Lower lobe of right lung (tissue), 2 donors: Measurements from ENCODE around the gene SH3RF3. TPM values are rescaled to one million over a fixed set of nuclear protein-coding genes. Genes with fewer than 3 reads are reported as not detected.

Experiments used
- ATAC-seq, 2 donors: fragments of 200-7000 bp; cut with Tn5 transposase; one replicate each; pipeline ENCODE4 v1.9.1; 2020 to 2022; ENCODE audit warnings: mild to moderate bottlenecking in 2 of 2, moderate library complexity in 2 of 2
- DNase-seq: peaks from one replicate; pipeline ENCODE4 v3.0.0-alpha.2; 2020
- H3K27ac ChIP-seq: fragments of 200-600 bp; one replicate; pipeline ENCODE4 v1.8.0; 2022
- H3K27me3 ChIP-seq: fragments of 200-600 bp; one replicate; pipeline ENCODE4 v1.8.0; 2022; ENCODE audit warnings: low read depth
- H3K36me3 ChIP-seq: fragments of 200-600 bp; one replicate; pipeline ENCODE4 v1.8.0; 2022; ENCODE audit warnings: mild to moderate bottlenecking
- H3K4me1 ChIP-seq: fragments of 200-600 bp; one replicate; pipeline ENCODE4 v1.8.0; 2022
- H3K4me3 ChIP-seq: fragments of 200-600 bp; one replicate; pipeline ENCODE4 v1.8.0; 2022; ENCODE audit warnings: mild to moderate bottlenecking
- H3K9me3 ChIP-seq: fragments of 200-600 bp; one replicate; pipeline ENCODE4 v1.8.0; 2022
- intact Hi-C: fragments of 100-400 bp; cut with DNase I; formaldehyde crosslinking; loops from one replicate; pipeline ENCODE4 v1.11.0; 2022
- total RNA-seq: library from RNA; stranded (reverse); fragmentation: NEBNext Ultra II Directional; extraction: Animal tissue kit (Norgen Biotek cat#: 25700); gene quantifications from one replicate; pipeline ENCODE4 v1.2.1, GENCODE V29; 2021
- TF ChIP-seq, protein P1 (sequence below): fragments of 200-600 bp; IDR thresholded peaks from one replicate; pipeline ENCODE4 v1.8.0; 2022; ENCODE audit warnings: antibody characterized with exemption, mild to moderate bottlenecking
- donor health status: DM: no; HTN: yes; CAD: no; lungs with severe emphysema.

Gene SH3RF3
- total RNA-seq, 1 donor from 2014 or later: 5.7 TPM

DNA sequence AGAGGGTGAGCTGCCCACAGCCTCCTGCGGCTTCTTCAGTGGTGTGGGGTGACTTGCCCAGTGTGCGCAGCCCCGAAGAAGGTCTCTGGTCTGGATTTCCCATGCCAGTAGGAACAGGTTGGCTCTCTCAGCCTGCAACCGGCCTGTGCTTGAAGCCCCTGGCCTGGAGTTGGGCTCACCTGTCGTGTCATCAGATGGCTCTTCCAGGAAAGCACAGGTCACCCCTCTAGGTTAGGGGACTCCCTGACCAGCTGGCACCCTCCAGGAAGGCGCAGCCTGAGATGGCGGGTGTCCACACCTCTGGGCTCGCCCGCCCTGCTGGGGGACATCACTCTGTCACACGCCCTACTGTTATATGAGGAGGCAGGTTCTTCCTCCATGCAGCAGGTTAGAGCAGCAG, 304.9 kb downstream of the SH3RF3 start:
- ATAC-seq: no peak
- H3K4me3 ChIP-seq: no peak overlapping the region
- H3K4me1 ChIP-seq: peaks cover 10% of the 10 kb centered on the region
- intact Hi-C loops: no loop called here
- H3K27ac ChIP-seq: no peak overlapping the region
- DNase-seq: no peak
- TF ChIP-seq, protein P1, sequence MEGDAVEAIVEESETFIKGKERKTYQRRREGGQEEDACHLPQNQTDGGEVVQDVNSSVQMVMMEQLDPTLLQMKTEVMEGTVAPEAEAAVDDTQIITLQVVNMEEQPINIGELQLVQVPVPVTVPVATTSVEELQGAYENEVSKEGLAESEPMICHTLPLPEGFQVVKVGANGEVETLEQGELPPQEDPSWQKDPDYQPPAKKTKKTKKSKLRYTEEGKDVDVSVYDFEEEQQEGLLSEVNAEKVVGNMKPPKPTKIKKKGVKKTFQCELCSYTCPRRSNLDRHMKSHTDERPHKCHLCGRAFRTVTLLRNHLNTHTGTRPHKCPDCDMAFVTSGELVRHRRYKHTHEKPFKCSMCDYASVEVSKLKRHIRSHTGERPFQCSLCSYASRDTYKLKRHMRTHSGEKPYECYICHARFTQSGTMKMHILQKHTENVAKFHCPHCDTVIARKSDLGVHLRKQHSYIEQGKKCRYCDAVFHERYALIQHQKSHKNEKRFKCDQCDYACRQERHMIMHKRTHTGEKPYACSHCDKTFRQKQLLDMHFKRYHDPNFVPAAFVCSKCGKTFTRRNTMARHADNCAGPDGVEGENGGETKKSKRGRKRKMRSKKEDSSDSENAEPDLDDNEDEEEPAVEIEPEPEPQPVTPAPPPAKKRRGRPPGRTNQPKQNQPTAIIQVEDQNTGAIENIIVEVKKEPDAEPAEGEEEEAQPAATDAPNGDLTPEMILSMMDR: no peak
- H3K27me3 ChIP-seq: no peaks in the 10 kb centered on the region
- H3K9me3 ChIP-seq: no peaks in the 10 kb centered on the region
- H3K36me3 ChIP-seq: peaks cover 4% of the 10 kb centered on the region

DNA sequence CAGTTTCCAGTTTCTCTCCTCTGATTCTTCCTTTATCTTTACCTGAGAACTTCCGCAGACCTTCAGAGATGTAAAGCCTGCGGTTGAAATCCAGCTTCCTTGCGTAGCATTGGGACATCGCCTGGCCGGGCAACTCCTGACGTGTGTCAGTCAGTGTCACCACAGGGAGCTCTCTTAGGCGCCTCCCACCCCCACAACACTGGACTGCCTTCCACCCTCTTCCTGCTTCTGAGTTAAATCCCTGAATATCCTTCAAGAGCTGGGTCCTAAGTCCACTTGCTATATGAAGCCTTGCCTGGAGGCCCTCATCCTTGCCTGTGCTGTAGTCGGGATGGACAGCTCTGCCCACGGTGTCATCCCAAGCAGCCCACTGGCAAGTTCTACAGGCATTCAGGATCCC, 305.3 kb downstream of the SH3RF3 start:
- Histone ChIP-seq H3K27ac (no peak overlapping the region), H3K36me3 (peaks cover 4% of the 10 kb centered on the region), H3K27me3 (no peaks in the 10 kb centered on the region), H3K4me3 (no peak overlapping the region), H3K4me1 (peaks cover 10% of the 10 kb centered on the region), H3K9me3 (no peaks in the 10 kb centered on the region)
- TF ChIP-seq, protein P1: no peak
- ATAC-seq: no peak
- intact Hi-C loops: no loop called here
- no peak for DNase-seq

DNA sequence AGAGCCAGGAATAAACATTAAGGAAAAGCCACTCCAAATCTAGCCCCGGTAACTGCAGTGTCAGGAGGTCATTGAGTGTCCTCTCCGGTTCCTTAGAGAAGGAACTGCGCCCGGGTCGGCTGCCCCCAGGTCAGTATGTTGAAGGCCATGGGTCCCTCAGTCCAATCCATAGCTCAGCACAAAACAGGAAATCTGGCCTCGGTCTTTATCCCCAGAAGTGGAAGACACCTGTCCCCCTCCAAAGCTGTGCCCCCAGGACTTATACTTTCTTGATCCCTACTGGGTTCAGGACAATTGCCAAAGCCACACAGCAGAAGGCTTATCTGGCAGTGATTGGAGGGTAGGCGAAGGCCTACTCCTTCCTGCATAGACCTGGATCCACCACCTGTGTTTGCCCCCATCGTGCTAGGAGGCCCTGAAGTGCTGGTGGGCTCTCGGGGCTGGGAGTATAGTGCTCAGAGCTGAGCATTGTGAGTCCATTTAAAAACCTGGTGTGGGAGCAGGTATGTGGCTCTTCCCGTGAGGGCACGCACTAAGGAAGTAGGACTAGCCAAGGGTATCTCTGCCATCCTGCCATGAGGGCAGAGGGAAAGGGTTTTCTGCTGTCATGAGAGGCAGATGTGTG, 306.2 kb downstream of the SH3RF3 start:
- DNase-seq (no peak), ATAC-seq (no peak)
- H3K4me1 ChIP-seq: peaks cover 10% of the 10 kb centered on the region
- H3K27ac ChIP-seq: no peak overlapping the region
- intact Hi-C loops: no loop called here
- no peaks in the 10 kb centered on the region for H3K9me3 ChIP-seq
- no peaks in the 10 kb centered on the region for H3K27me3 ChIP-seq
- H3K4me3 ChIP-seq: no peak overlapping the region
- TF ChIP-seq, protein P1: no peak
- H3K36me3 ChIP-seq: peaks cover 4% of the 10 kb centered on the region

DNA sequence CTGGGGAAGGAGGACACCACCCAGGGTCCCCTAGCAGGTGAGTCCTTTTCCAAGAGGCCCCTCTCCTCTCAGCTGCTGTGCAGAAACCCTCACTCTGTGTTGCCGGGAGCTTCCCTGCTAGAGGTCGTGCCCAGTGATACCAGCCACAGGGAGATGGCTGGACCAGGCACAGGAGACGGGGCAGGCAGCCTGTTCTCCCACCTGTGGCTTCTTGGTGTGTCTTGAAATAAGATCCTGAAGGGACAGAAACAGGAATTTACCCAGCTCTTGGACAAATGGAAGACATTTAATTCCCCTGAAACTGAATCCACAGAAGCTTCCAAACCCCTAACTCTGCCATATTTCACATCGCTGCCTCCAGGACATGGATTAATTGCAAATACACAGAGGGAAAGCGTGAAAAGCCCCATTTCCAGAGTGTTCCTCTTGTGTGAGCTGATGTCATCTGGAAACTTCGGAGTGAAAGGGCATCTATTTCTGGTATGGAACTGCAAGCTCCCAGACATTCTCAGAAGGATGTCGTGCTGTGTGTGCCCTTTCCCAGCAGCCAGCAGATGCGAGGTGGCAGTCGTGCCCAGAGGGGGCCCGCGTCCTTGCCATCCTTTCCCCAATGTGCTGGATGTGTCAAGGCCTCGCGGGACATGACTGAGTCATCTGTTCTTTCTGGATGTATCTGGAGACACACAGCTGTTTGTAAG, 307.0 kb downstream of the SH3RF3 start:
- peak; percentile 39 for DNase-seq

DNA sequence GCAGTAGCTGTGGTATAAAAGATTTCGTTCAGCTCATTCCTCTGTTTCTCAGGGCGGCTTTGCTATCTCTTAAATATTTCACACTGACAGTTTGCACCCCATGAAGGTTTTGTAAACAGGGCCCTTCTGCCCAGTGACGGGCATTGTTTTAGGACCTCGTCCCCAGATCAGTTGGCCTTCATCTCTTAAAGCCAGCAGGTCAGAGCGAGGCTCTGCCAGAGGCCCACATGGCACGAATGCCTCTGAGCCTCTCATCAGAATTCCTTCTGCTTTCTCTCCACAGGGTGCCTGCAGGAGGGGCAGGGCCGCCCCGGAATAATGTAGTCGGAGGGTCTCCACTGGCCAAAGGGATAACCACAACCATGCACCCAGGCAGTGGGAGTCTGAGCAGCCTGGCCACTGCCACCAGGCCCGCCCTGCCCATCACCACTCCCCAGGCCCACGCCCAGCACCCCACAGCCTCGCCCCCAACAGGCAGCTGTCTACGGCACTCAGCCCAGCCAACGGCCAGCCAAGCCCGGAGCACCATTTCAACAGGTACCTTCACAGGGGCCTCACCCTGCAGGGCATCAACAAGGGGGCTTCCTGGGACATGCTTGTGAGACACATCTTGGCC, 307.7 kb downstream of the SH3RF3 start:
- TF ChIP-seq, protein P1: no peak
- Histone ChIP-seq H3K27me3 (no peaks in the 10 kb centered on the region), H3K27ac (peak overlapping the region; percentile 31), H3K36me3 (peaks cover 4% of the 10 kb centered on the region), H3K9me3 (peaks cover 2% of the 10 kb centered on the region), H3K4me3 (no peak overlapping the region), H3K4me1 (peaks cover 10% of the 10 kb centered on the region)
- intact Hi-C loops: no loop called here
- ATAC-seq (no peak), DNase-seq (peak; percentile 34)

More for the DNA sequence above, 307.0 kb downstream of the SH3RF3 start:
- Histone ChIP-seq H3K4me1 (peaks cover 10% of the 10 kb centered on the region), H3K9me3 (no peaks in the 10 kb centered on the region), H3K27me3 (no peaks in the 10 kb centered on the region), H3K27ac (no peak overlapping the region), H3K4me3 (no peak overlapping the region), H3K36me3 (peaks cover 4% of the 10 kb centered on the region)
- no peak for ATAC-seq
- intact Hi-C loops: no loop called here
- TF ChIP-seq, protein P1: no peak
